ENCODE measurements around the gene LRIT2.

The LRIT2 gene

DNA sequence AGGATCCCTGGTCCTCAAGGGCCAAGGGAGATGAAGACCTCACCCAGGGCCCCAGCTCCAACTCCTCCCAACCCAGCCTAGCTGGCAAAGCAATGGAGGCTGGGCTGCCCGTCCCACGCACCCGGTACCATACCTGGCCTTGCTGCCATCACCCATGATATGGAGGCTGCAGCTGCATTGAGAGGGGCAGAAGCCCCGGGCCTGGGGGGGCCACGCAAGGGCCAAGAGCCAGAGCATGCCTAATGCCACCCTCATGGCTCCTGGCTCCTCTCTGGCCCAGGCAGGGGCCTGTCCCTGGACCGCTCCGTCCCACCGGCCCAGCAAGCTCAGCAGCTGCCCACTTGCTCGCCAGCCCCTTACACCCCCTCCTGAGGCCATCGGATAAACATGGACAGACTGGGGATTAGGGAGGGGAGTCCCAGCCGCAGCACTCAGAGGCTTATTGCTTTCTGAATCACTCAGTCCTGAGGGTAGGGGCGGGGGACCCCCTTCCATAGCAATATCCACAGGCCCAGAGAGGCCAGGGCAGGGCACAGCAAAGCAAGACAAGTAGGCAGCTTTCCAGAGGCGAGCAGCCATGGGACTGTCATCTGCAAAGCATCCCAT is 15.9 kb upstream of the LRIT2 start, which contains the start of gene LRIT1:
TSS of gene LRIT1 (minus strand) at position 362 of the 606 bp plus-strand sequence. CDS start at position 255, 107 bp downstream.
- DNase-seq = no peak

DNA sequence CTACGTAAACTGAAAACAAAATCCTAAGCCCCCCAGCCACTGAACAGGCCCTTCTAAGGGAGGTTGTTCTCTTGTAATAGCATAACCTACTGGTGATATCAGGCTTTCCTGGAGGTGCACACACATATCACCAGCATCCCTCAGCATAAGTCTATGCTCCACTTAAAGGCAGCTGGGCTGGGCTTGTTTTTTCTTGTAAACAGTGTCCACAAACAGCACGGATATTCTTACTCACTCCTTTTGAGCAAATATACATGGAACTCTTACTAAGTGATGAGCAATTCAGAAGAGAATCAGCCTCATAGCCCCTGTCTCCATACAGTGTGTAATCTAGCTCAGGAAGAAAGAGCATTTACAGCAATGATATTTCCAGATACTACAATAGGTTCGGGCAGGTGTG is 13.6 kb upstream of the LRIT2 start:
- no peak for DNase-seq

DNA sequence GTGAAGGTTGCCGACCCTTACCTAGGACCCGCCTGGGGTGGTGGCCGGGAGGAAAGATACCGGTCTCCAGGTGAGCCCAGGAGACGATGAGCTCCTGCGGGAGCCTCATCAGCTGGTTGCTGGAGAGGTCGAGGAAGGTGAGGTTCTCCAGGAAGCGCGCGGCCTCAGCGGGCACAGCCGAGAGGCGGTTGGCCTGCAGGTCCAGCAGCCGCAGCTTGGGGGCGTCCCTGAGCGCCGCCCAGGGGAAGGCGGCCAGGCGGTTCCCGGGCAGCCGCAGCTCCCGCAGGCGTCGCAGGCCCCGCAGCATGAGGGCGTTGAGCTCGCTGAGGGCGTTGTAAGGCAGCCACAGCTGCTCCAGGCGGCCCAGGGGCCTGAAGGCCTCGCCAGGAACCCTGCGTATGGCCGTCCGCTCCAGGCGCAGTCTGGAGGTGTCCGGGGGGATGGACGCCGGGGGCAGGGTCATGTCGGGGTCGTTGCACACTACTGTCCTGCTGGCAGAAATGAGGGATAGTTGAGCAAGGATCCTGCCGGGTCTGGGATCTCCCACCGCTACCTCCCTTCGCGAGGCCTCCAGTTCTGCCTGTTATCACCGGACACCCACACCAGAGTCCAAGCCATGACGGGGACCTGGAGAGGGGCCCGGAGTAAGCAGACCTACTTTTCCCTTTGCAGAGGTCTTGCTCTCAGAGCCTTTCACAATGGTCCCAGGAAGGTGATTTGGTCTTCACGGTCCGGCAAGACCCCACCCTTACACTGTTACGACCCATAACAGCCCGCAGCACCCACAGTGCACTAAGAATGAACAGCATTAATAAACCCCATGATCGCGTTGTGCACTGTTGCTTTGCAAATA is 12.1 kb upstream of the LRIT2 start:
- DNase-seq = no peak

DNA sequence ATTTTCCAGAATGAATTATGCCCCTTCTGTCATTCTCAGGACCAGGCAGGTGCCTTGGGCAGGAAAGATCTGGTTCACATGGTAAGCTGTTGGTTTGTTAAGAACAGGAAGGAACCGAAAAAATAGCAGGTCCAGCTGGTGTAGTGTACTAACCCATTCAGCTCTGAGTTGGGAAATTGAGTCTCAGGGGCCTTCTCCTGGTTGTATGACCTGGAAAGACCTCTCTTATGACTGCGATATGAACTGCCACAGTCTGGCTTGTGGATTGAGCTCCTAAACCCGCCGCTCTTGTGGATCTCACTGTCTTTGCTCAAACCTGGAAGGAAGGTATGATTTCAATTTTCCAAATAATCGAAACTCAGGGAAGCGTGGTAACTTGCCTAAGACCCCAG is 11.5 kb upstream of the LRIT2 start:
- no peak for DNase-seq

DNA sequence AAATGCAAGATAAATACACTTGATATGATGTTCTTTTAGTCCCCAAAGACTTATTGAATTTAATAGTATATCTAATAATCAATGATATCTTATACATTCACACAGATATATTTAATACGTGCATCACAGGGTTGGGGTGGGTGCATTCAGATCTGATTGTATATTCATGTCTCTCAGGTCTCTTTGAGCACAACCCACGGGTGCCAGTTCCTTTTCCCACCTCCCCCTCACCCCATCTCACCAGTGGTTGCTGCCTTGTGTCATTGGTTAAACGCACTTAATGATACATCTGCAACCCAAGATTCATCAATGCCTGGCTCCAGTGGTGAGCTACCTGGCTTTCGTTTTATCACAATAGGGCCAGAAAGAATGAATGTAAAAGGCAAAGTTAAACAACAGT is 9.8 kb upstream of the LRIT2 start:
- DNase-seq = no peak

DNA sequence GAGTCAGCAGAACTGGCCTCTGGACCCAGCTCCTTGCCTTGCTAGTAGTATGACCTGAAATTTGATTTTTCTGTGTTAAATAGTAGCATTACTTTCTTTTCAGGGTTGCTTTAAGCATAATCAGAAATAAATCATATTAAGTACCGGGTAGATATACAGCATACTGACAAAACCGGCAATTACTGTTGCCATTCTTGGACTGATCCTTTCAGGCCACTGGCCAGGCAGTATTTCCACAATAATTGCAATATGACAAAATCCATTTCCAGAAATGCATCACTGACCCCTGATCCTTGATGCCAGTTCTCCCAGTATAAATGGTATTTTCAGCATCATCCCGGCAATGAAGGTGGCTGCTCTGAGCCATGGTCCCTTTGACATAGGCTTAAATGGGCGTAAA is 9.1 kb upstream of the LRIT2 start:
- no peak for DNase-seq

DNA sequence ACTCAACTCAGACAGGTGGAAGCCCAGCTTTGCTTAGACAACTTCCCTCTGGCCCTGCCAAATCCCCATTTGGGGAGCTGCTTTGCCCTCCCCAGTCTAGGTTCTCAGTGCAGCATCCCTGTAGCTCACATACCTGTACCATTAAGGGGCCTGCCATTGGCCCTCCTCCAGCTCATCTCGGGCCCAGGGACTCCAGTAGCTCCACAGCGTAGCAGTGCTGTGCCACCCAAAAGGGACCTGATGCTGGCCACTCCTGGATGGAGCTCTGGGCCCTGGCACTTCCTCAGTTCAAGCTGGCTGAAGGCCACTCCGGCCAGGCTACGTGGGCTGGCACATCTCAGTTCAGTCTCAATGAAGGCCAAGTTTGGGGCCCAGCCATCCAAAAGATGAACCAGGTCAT is 8.6 kb upstream of the LRIT2 start:
- DNase-seq = no peak

DNA sequence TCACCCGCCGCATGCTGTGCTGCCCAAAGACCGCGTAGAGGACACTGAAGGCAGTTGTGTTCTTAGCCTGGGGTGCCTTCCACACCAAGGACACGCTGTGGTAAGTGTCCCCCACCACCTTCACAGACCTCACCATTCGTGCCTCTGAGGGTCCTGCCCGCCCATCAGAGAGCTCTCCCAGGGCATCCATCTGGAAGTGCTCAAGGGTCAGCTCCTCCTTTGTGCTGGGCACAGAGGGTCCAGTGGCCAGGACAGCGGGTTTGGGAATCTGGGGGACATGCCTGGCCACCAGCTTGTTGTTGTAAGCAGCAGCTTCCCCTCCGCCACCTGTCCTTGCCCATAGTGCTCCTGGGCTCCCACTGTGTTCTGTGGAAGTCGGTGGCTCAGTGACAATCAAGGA is 7.0 kb upstream of the LRIT2 start:
- DNase-seq = no peak

DNA sequence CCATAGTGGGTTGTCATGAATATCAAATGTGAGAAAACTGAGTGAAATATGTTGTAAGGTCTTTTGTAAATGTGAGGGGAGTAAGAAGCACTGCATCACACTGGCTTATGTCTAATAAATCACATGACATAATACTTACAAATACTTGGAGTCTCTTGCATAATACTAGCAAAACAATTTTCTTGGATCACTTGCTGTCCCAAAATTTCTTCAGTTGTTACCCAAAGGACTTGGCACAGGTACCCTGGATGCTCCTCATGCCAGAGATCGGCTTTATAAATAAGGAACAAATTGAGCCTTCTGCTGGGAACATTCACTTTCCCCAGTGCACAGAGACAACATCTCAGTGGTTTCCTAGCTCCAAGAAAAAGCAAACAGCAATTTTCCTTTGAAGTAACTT is 5.0 kb upstream of the LRIT2 start:
- no peak for DNase-seq

DNA sequence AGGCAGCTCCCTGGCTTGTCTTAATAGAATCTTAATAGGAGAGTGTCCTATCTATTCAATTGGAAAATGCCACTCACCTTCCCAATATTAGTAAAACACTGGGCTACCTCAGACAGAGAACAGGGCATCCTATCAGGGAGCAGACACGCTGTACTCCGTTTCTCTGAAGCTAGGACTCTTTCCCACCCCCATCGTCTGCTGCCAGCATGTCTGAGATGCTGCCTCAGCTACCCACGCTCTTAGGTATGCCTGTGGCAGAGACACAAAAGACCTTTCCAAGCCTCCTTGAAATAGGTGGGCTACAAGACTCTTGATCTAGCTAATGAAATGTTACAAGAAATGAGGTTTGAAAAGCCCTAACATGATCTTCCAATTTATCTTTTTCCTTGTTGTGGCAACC is 2.5 kb upstream of the LRIT2 start:
- DNase-seq = no peak

DNA sequence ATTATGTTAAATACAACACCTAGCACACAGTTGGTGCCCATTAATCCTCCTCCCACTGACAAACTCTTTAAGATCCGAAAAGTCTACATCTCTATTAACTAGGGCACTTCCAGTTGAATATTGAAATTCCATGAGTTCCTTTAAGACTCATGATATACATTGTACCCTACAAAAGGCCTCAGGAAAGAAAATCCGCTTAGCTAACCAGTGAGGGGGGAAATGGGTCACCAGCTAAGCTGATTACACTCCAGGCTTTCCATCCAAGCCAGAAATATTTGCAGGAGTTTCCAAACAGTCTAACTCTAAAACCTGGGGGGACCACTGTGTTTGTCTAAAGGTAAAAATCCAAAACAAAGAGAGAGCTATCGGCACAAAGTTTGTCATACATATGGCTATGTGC is 1.3 kb upstream of the LRIT2 start:
- no peak for DNase-seq

DNA sequence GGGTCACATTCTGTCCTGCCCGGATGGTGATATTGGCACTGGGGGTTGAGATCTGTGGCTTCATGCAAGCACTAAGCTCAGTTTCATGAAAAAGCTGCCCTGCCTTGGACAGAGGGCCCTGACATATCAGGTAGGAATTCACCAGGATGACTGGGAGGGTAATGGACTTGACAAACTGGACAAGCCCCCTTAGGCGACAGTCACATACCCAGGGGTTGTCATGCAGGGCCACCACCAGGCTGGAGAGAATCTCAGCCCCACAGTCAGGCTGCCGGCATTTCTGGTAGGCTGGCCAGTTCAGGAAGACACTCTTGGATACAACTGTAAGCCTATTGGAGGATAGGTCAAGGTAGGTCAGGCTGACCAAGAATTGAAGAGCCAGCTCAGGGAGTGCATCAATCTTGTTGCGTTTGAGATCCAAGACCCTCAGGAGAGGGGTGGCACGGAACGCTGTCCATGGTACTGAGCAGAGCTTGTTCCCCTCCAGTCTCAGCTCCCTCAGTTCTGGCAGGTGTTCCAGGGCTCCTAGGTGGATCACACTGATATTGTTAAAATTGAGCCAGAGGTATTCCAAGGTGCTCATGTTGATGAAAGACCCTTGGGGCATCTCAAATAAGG is 824 bp downstream of the LRIT2 start:
- DNase-seq = no peak

DNA sequence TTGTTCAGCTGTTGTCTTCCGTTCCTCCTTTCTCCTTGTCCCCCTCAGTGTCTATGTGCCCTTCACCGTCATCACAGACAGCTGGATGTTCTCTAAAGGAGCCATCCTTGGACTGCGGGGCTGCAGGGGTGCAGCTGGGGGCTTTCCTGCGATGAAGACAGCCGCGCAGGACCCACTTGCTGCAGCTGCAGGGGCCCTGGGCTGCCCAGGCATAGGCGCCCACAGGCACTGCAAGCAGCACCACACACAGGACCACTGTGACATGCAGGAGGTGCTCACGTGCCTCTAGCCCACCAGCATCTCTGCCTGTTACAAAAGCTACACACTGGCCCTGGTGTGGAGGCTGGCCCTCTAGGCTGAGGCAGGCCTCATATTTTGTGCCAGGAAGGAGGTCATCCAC is 3.4 kb downstream of the LRIT2 start:
- no peak for DNase-seq

DNA sequence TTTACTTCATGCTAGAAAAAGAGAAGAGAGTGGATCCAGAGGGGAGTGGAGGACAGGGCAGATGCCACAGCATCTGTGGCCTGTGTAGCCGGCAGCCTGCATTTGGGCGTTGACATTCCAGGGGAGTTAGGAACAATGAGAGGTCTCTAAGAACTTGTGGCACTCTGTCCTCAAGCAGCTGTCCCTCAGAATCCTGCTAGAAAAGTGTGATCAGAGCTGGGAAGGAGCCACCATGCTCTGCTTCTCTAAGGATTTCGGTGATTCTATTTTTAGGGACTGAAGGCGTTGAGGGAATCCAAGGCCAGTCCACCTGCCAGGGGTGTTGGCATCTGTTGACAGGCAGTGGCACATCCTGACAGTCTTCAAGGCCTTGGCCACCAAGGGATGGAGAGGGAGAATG is 7.6 kb downstream of the LRIT2 start:
- no peak for DNase-seq

DNA sequence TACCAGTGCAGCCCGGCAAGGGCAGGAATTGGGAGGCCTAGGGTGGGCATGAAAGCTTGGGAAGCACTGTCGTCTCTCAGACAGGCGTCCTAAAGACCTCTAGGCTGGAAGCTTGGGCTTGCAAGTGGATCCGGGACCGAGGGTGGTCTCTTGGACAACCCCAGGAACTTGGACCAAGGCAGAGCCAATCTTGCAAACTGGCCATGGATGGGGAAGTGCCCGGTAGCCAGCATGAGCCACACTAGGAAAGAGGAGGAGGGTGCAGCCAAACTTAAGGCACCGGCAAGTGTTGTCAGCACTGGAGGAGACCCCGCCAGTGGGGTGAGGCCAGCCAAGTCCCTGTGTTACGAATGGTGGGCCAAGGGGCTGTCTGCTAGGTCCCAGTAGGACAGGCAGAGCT is 8.5 kb downstream of the LRIT2 start:
- DNase-seq = no peak

DNA sequence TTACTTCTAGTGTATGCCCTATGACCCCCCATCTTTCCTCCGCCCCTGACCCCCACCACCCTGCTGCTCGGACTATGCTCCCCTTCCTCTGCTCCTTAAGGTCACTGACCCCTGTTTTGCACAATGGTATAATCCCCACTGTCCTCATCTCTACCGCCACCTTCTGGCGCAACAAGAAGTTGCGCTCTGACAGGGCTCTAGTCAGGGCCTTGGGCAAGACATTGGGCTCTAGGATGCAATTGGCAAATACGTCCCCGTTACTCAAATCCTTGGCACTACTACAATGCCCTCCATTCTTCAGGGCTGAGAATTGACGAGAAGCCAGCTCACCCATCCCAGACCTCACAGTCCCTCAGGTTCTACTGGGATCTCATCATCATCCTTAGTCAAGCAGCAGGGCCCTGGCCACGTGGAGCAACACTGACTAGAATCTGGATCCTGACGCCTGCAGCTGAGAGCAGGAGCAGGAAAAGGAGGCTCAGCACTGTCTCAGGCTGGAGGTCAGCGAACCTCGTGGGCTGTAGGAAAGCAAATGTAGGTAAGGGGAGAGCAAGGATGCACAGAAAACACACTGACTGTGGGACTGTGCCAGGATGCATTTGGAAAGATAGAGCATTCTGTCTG is 10.6 kb downstream of the LRIT2 start:
- peak; percentile 1 for DNase-seq

DNA sequence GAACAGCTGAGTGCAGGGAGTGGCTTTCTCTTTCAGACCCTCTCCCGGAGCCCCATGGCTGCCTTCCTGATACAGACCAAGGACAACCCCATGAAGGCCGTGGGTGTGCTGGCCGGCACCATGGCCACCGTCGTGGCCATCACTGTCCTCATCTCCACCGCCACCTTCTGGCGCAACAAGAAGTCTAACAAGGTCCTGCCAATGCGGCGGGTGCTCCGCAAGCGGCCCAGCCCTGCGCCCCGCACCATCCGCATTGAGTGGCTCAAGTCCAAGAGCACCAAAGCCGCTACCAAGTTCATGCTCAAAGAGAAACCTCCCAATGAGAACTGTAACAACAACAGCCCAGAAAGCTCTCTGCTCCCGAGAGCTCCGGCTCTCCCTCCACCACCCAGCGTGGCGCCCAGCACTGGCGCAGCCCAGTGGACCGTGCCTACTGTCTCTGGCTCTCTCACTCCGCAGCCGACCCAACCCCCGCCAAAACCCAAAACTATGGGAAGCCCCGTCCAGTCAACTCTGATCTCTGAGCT is 11.2 kb downstream of the LRIT2 start:
- no peak for DNase-seq

DNA sequence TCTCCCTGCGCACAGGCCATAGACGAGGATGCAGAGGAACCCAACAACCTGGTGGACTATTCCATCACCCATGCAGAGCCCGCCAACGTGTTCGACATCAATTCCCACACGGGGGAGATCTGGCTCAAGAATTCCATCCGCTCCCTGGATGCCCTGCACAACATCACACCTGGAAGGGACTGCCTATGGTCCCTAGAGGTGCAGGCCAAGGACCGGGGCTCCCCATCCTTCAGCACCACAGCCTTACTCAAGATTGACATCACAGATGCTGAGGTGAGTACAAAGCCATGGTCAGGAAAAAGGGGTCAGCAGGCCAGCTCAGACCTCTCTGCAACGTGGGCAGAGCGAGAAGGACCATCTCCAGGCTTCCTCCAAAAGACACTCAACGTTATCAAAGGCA is 12.3 kb downstream of the LRIT2 start:
- no peak for DNase-seq

DNA sequence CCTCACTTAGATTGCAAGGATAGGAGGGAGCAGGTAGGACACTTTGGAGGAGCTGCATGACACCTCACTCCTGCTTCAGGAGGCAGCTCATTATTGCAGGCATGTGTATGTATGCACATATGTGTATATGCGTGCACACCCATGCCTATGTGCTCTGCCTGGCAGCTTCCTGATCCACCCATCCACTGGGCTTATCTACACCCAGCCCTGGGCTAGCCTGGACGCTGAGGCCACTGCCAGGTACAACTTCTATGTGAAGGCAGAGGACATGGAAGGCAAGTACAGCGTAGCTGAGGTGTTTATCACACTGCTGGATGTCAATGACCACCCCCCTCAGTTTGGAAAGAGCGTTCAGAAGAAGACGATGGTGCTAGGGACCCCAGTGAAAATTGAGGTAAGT is 13.3 kb downstream of the LRIT2 start:
- no peak for DNase-seq

DNA sequence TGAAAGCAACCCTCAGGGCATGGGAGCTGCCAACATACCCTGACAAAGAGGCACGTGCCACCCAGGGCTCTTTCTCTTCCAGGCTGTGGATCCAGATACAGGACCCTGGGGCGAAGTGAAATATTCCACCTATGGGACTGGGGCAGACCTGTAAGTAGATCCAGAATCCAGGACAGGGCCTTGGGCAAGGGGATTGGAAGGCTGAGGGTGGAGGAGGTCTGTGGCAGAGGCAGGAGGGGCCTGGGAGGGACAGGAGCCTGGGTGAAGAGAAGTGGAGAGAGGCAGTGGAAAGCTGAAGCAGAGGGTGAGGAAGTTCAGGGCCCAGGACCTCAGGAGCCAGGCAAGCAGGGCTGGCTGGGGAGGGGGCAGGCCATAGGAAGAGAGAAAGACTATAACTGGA is 13.8 kb downstream of the LRIT2 start:
- no peak for DNase-seq

DNA sequence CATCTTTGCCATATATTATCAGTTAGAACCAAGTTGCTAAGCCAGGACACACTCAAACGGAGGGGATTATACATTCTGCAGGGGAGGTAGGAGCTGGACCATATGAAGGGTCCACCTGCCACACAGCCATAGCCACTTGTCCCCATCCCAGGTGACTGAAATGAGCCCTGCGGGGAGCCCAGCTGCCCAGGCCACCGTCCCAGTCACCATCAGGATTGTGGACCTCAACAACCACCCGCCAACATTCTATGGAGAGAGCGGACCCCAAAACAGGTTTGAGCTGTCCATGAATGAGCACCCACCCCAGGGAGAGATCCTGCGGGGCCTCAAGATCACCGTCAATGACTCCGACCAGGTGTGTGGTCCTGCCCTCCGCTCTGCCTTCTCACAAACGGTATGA is 17.3 kb downstream of the LRIT2 start:
- no peak for DNase-seq

DNA sequence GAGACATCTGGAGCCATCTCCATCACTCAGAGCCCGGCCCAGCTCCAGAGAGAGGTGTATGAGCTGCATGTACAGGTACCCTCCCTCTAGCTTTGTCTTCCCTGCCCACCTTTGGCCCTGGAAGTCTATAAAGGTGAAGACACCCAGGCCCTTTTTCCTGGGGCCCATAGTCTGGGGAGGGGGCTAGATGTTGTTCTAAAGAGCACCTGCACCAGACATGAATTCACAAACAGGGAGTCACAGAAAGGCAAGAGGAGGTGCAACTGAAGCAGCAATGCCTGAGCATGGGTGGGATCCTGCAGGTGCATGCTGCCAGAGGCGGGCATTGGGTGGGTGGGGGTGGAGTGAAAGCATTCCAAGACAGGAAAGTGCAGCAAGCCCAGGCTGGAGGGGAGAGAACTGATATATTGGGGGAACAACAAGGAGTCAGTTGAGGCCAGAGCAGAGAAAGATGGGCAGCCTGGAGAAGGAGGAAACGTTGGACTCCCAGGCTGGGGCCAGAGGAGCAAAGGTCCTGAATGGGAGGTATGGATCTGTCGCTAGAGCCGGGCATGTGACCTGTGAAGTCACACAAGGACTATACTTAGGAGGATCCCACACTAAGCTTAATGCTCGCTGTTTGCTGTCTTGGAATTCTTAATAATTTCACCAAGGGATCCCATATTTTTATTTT is 19.4 kb downstream of the LRIT2 start:
- DNase-seq = no peak

Data from kidney glomerular epithelial cell (primary cell).